IPS-11a (cell line): ENCODE results near the gene SLC25A10.

Experiments
- H3K4me3 ChIP-seq: one replicate; pipeline ENCODE4 v1.5.1; 2013; ENCODE audit warnings: low read depth, low read length, control low read depth

The SLC25A10 gene

GRCh38 chr17:81686614-81687013 lies 25.5 kb upstream of the SLC25A10 start:
- no peak overlapping the region for H3K4me3 ChIP-seq

- no peak overlapping the region for H3K4me3 ChIP-seq
These were observed 24.1 kb upstream of the SLC25A10 start for GRCh38 chr17:81687770-81688541.

- no peak overlapping the region for H3K4me3 ChIP-seq
These were observed 23.5 kb upstream of the SLC25A10 start for GRCh38 chr17:81688616-81689015.

- H3K4me3 ChIP-seq = no peak overlapping the region
These were observed 22.0 kb upstream of the SLC25A10 start for GRCh38 chr17:81690066-81690465.

GRCh38 chr17:81690549-81690948 lies 21.5 kb upstream of the SLC25A10 start:
- H3K4me3 ChIP-seq = no peak overlapping the region

- no peak overlapping the region for H3K4me3 ChIP-seq
These were observed 20.9 kb upstream of the SLC25A10 start for GRCh38 chr17:81691196-81691595.

GRCh38 chr17:81691608-81692007 lies 20.5 kb upstream of the SLC25A10 start:
- no peak overlapping the region for H3K4me3 ChIP-seq

- H3K4me3 ChIP-seq = no peak overlapping the region
These were observed 18.4 kb upstream of the SLC25A10 start for GRCh38 chr17:81693509-81694210.

GRCh38 chr17:81694810-81695209 lies 17.3 kb upstream of the SLC25A10 start:
- no peak overlapping the region for H3K4me3 ChIP-seq

GRCh38 chr17:81695211-81695610 lies 16.9 kb upstream of the SLC25A10 start:
- H3K4me3 ChIP-seq = no peak overlapping the region

- H3K4me3 ChIP-seq = no peak overlapping the region
These were observed 16.3 kb upstream of the SLC25A10 start for GRCh38 chr17:81695801-81696200.

- no peak overlapping the region for H3K4me3 ChIP-seq
These were observed 15.7 kb upstream of the SLC25A10 start for GRCh38 chr17:81696218-81696941.

- no peak overlapping the region for H3K4me3 ChIP-seq
These were observed 14.6 kb upstream of the SLC25A10 start for GRCh38 chr17:81697261-81698044.

GRCh38 chr17:81700353-81701287 lies 11.5 kb upstream of the SLC25A10 start:
- no peak overlapping the region for H3K4me3 ChIP-seq

- H3K4me3 ChIP-seq = no peak overlapping the region
These were observed 10.6 kb upstream of the SLC25A10 start for GRCh38 chr17:81701288-81702071.

- peak within 1 kb of the TSS; percentile 95 for H3K4me3 ChIP-seq
These were observed 8.9 kb upstream of the SLC25A10 start, which contains the start of gene MRPL12 for GRCh38 chr17:81702934-81703746. Gene MRPL12, plus strand, starts transcription at chr17:81703367. Its CDS starts 135 bp downstream, at chr17:81703502.

- H3K4me3 ChIP-seq = peak overlapping the region; percentile 95
These were observed 8.1 kb upstream of the SLC25A10 start for GRCh38 chr17:81703747-81704654.
